ENCODE measurements around the gene ITGB3BP.

DNA sequence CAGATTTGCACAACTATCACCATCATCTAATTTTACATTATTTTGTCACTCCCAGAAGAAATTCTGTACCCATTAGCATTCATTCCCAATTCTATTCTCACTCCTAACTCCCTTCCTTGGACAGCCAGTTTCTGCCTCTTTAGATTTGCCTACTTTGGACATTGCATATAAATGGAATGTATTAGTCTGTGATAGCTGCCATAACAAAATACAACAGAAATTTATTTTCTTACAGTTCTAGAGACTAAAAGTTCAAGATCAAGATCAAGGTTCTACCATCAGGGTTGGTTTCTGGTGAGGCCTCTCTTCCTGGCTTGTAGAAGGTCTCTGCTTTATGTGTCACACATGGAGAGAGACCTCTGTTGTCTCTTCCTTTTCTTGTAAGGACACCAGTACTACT is 93.7 kb downstream of the ITGB3BP start:
- TF ChIP-seq, protein P1, sequence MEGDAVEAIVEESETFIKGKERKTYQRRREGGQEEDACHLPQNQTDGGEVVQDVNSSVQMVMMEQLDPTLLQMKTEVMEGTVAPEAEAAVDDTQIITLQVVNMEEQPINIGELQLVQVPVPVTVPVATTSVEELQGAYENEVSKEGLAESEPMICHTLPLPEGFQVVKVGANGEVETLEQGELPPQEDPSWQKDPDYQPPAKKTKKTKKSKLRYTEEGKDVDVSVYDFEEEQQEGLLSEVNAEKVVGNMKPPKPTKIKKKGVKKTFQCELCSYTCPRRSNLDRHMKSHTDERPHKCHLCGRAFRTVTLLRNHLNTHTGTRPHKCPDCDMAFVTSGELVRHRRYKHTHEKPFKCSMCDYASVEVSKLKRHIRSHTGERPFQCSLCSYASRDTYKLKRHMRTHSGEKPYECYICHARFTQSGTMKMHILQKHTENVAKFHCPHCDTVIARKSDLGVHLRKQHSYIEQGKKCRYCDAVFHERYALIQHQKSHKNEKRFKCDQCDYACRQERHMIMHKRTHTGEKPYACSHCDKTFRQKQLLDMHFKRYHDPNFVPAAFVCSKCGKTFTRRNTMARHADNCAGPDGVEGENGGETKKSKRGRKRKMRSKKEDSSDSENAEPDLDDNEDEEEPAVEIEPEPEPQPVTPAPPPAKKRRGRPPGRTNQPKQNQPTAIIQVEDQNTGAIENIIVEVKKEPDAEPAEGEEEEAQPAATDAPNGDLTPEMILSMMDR (IDR thresholded peaks at IDR 0.05; ENCODE audit: insufficient read depth, low read length, poor library complexity, severe bottlenecking), result no peak
- TF ChIP-seq EZH2phosphoT487 (conservative IDR thresholded peaks at IDR 0.05; ENCODE audit: low read length), result no peak
